ENCODE results near the gene SH3RF3.

The SH3RF3 gene

DNA sequence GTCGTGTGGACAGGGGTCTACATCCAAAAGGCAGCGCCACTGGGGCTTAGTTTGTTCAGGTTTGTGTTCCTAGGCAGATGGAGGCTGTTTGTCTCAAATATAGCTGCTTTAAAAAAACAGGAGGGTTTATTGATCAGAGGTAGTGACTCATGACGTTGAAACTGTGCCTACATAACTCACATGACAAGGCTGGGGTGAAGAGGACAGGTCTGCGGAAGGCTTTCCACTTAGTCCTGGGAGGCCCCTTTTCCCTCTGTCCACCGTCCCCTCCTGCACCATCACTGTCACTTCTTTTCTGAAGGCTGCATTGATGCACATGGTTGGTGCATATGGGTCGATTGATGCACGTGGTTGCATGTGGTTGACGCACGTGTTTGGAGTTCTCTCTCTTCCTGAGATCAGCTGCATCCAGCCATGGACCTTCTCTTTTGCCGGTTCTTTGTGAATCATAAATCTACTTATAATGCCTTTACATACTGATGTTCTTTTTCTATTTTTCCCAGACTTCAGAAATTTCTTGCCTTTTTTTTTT lies 10.9 kb downstream of the SH3RF3 start:
- no peak for DNase-seq

DNA sequence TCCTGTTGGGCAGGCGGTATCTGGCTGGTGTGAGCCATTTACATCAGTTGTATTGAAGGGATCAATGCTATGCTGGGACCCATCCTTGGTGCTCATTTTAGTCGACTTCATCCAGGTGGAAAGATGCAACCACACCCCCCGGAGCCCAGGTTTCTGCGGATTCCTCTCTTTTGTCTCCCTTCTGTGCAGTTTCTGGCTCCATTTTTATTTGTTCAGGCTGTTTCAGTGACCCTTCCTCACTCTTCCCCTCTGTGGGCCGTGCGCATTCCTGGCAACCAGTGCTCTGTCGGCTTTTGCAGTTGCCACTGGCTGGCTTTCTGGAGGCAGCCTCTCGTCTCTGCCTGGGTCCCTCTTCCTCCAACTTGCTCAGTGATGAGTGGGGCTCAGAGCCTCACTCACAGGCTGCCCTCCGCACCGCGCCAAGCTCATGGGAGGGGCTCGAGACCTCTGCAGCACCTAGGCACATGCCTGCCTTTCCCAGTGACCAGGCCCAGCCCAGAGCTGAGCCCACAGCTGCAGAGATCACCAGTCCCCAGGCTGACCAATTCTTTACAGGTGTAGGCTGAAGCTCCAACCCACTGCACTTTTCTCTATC lies 12.1 kb downstream of the SH3RF3 start:
- DNase-seq = no peak

DNA sequence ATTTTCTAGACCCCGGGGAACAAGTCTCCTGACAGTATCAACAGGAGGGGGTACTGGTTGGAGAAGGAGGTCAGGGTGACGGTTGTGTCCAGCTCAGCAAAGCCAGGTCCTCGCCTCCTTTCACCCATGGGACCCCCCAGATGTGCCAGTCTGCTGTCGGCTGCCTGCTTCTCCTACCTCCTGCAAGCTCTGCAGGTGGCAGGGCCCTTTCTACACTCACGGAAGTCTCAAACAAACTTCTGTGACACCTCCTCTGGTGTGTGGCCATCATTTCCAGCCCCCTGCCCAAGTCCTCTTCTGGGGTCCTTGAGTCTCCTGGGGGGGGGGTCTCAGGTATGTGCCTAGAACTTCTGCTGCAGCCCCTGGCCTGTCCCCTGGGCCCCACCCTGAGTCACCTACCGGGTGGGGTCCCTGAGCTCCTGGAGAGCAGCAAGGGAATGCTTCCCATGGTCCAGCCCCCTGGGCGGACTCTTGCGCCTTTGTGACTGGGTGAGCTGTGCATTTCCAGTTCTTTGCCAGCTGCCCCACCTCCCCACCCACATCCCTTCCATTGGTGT lies 12.8 kb downstream of the SH3RF3 start:
- no peak for DNase-seq

DNA sequence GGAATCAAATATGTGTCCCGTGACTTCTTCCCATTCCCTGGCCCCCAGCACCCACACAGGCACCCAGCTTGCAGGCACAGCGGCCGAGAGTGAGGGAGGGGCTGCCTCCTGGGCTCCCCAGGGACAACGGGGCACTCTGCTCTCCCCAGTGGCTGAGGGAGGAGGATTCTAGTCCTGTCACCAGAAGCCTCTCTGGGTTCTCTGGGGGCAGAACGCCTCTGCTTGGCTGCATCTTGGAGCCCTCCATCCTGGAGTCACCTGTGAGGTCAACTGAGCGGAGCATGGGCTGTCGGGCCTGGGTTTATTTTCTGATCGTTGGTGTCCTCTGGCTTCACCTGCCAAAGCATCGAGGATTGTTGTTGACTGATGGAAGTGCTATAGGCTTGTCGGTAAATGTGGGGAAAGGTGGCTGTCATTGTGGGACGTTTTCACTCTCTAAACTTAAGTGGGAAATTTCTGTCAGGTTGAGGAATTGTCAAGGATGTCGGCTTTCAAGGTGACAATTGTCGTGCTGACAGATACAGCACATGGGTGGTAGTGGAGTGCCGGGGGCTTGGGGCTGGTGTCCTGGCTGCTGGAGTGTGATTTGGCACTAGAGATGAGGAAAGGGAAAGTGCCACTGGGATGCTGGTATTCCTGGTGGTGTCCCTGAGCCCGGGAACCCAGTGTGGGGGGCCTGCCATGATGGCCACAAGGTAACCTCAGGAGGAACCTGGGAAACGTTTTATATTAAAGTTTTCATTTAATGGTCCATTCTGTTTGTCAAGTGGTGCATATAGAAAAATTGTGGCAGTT lies 13.6 kb downstream of the SH3RF3 start:
- no peak for DNase-seq

DNA sequence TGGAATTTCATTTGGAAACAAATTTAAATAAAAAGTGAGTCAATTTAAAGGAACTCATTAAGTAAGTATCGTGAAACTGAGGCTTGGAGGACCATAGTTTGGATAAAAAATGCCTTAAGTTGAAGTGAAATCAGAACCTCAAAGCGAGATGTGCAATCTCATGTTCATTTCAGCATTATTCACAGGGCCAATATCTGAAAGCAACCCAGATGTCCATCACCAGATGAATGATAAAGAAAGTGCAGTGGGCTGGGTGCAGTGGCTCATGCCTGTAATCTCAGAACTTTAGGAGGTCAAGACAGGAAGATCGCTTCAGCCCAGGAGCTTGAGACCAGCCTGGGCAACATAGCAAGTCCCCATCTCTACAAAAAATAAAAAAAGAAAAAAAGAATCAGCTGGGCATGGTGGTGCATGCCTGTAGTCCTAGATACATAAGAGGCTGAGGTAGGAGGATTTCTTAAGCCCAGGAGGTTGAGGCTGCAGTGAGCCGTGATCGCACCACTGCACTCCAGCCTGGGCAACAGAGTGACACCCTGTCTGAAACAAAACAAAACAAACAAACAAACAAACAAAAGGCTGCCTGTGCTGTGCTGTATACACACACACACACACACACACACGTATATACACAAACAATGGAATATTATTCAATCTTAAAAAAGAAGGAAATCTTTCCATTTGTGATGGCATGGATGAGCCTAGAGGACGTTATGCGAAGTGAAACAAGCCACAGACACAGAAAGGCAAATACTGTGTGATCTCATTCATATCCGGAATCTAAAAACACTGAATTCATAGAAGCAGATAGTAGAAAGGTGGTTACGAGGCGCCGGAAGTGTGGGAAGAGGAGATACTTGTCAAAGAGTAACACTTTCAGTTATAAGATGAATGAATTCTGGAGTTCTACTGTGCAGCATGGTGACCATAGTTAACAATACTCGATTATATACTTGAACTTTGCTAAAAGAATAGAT lies 14.5 kb downstream of the SH3RF3 start:
- peak; percentile 50 for DNase-seq

DNA sequence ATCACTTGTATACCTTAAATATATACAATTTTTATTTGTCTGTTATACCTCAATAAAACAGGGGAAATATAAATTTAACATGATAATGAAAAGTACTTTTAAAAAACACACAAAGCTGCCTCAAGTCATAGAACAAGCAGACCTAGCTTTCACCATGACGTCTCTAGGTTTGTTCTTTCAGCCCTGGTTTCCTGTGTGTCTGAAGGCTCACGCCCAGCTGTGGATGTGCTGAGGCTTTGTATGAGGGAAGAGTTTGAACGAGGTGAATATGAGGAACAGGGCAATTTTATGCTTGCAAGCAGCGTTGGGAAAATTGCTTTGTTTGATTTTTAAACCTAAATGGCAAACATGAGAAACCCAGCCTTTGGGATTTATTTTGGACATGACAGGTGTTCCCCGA lies 15.3 kb downstream of the SH3RF3 start:
- peak; percentile 51 for DNase-seq

DNA sequence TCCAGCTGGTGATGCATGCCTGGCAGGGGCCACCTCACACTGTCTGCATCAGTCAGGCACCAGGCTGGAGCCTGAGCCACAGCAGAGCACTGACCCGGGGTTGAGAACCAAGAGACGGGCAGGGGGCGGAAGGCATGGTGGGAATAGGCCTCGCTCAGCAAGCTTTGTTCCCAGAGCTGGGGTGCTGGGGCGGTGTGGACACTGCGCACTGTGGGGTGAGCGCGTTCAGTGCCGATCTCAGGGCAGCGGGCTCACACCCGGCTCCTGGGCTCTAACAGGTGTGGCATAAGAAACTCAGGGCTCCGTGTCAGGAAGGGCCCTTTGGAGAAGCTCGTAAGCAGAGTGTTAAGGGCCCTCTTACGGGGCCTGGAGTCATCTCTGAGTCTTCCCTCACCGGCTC lies 15.7 kb downstream of the SH3RF3 start:
- DNase-seq = peak; percentile 19

DNA sequence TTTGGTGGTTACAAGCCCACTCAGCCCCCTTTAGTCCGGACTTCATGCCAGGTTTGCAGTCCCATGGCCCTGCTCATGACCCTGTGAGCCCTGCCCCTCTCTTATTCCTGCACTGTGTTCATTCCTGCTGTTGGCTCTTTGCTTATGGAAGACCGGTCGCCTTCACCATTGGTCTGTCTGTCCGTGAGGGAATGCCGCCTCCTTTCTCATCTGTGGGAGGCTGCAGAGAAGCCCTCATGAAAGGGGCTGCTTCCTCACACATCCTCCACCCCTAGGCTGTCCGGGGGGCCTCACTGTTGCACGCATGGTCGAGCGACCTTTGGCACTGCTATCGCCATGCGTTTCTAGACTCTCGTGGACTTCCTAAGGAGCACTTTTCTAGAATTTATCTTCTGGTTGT lies 16.3 kb downstream of the SH3RF3 start:
- no peak for DNase-seq

DNA sequence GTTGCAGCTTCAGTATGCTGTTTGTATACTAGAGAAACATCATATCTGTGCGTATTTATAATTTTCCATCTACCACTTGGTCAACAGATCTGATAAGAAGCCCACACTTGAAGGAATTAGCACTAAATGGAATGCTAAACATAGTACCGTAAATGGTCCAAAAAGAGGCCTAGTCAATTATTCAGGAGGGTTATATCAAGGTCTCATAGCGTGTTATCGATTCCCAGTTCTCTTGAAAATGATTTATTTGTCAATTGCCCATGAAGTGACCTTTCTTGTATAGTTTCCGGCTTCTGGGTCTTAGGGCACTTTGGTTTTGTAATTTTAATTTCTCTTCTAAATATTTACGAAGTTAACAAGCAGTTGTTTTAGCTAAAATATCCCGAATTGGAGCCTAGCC lies 18.4 kb downstream of the SH3RF3 start:
- no peak for DNase-seq

DNA sequence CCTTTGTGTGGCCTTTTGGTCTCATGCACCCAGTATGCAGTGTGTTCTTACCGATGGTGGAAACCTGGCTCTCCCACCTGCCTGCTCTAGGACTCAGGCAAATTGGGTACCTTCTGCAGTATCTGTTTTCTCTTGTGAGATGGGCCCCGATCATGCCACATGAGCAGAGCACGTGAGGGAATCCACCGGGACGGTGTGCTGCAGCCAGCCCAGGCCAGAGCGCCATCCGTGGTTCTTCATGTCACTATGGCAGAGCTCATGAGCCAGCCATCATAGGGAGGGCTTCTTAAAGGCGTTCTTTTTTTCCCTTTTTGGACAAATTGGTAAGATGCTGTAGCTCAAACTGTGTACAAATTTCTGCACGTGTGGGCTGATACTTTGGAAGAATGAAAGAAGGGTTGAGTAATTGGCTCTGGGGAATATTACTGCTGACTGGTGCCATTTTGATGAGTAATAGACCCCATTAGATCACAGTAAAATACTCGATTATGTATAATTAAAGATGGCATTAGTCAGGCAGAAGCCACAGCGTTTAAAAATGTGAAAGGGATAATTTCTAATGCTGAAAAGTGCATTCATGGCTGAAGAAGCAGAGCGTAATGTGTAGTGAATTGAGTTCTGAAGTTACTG lies 19.2 kb downstream of the SH3RF3 start:
- no peak for DNase-seq

DNA sequence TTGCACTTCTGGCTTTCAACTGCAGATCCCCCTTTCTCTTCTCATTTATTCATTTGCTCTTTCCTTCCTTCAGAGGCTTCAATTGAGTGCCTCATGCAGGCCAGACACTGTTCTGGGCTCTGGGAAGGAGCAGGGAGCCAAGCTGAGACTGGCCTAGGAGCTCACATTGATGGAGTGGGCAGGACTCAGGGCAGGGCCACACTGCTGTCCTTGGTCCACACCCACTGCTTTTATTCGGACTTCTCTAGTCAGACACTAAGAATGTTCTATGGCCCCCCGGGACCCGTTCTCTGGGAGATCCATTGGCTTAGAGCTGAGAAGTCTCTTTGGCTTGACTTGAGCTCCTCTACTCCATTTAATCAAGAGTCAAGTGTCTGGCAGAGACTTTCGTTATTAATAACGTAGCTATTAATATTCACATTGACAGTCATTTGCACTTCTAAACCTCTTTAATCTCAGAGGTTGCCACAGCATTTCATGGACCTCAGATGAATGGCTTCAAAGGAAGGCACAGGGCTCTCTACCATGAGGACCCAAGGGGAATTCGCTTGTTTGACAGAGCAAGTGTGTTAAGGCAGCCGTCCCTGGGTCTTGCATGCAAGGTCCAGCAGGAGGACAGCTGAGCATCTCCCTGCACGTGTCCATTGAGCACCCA lies 20.1 kb downstream of the SH3RF3 start:
- no peak for DNase-seq

DNA sequence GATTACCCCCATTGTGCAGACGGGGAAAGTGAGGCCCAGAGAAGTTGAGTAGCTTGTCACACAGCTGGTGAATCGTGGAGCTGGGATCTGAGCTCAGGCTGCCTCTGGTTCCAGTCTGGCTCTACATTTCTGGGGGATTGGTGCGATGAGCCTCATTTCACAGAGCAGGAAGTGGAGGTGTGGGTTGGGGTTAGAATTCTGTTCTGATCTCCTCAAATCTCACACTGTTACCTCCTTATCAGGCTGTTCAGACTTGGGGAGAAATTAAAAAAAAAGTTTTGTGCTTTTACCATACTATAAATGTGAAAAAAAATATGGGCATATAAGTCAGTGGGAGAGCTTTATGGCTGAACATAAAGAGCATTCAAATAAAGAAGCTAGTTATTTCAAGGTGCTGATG lies 21.6 kb downstream of the SH3RF3 start:
- DNase-seq = no peak

DNA sequence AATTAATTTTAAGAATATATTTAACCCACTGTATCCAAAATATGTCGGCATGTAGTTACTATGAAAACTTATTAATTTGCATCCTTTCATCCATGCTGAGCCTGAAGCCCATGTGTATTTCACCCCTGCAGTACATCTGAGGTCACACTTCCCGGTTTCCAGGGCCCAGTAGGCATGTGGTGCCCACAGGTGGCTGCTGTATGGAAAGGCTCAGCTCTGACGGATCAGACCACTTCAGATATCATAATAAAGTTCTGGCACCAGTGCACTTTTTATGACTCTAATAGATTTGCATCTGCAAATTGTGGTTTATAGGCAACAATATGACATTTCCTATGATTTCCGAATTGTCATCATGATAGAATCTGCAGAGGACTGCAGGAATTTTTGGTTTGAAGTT lies 22.5 kb downstream of the SH3RF3 start:
- DNase-seq = no peak

DNA sequence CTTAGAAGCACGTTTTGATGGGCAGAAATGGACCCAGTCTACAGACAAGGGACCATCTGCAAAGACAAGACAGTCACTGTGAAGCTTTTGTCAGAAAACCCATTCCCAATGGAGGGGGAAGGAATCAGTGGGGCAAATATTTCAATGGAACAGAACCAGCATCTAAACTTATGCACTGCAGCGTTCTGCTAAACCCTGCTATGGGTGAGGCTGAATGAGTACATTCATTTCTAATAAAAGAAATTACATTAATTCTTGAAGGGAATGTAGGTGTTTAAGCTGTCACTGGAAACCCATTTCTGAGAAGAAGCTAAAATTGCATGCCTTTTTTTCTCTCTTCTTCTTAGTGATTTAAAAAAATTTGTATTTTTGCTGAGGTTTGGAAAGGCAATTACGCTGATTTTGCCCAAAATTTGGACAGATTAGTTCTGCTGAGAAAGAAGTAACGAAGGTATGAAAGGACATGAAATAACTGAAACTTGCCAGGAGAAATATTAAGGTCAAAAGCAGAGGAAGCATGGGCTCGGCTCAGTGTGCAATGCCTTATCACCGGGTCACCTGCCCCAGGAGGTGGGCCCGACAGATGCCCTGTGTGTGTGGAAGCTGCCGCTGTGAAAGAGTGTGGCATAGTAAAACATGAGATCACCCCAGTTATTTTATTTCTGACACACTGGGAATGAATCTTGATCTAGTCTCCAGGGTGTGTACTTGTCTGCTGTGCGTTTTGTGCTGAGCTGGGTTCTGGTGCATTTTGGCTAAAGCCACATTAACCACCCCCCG lies 24.2 kb downstream of the SH3RF3 start:
- no peak for DNase-seq

DNA sequence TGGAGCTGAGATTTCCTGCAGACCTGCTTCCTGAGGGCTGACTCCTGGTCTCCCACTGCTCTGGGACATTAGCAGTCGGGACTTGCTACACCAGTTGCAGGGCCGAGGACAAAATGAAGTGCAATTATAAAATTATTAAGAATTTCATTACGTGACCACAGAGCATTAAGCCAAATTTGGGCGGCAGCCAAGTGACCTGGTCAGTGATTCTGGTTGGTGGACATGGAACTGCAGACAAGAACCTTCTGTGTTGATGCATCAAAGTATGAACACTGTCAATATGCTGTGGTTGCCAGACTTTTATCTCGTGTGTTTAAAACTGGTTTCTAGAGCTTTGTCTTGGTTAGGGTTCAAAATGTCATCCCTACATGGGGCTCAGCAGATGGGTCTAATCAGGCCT lies 24.8 kb downstream of the SH3RF3 start:
- DNase-seq = no peak

DNA sequence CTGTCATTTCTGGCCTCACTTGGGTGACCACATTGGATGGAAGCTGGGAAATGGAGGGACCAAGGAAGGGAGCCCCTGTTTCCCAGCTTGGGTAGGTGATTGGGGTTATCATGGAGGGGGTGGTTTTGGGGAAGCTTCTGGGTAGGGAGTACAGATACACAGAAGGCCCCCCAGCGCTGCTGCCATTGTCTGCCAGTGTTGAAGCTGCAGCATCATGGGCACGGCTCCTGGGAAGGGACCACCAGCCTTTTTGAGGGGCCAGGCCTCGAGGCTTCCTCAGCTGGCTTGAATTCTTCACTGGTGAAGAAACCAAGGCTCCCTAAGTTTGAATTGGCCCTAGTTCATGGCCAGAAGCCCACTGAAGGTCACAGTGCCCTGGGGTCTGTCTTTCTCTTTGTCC lies 25.2 kb downstream of the SH3RF3 start:
- DNase-seq = no peak

DNA sequence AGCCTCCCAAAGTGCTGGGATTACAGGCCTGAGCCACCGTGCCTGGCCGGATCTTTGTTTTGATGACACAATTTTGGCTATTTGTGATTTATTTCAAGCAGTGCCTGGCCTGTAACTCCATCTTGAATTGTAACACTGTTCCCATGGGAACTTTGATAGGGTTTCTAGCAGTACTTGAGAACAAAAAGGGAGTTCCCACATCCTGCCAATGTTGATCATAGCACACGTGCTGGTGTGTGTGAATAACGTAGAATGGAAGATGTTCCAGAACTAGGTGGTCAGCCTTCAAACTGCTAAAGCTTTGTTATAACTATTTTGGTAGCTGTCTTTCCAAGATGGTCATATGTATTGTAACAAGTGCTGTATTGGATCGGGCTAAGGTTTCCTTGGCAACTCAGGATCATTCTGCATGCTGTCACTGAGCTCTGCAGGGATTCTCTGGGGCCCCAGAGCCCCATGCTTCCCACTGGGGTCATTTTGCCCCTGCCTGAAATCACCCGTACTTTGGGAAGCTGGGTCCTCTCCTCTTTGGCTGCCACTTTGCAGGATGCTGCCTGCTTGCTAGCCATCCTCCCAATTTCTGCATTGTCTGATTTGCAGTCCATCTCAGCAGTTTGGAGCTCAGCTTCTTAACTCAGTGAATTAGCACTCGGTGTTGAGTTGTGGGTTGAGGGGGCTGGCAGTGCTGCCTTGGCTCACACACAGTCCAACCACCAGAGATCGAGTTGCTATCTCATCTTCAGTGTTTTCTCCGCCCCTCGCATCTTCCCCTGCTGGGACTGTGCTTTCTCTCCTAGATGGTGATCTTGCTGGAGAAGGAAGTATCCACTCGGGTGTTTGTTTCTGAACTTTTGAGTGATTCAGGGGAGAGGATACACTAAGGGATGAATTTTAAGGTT lies 26.8 kb downstream of the SH3RF3 start:
- DNase-seq = no peak

DNA sequence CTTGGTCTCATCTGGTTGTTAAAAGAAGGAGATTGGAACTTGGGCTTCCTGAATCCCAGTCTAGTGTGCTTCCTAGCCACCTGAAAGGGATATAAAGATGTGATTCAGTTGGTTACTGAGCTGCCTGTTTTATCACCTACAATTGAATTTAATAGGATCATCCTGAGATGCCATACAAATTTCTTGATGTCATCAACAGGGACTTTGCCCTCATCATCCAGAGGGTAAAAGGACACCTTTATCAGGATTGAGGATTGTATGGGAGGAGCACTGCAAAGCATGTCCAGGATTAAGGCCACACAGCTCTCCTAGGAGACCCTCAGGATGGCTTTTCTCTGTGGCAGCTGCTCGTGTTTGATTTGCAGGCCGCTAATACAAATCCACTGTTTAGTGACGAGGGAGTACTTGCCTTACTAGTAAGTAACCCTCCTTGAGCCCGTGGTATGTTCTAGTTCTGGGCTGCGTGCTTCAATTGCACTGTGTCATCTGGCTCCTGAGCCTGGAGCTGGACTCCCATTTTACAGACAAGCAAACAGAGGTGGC lies 28.6 kb downstream of the SH3RF3 start:
- no peak for DNase-seq

DNA sequence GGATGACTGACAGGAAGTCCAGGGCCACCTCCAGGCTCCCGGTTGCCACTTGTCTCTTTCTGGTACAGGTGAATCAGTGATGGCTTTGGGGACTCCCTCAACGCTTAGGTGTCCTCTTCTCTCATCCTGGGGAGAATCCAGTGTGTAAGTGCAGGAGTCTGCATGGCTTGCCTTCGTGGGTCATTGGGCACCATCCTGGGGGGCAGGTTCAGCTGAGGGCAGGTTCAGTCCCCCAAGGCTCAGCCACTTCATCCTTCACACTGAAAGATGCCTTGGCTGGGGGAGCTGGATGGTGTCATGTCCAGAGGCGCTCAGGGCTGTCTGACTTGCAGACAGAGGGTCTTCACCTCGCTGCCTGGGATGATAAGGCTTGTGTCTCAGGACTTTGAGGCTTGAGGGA lies 29.2 kb downstream of the SH3RF3 start:
- DNase-seq = no peak

DNA sequence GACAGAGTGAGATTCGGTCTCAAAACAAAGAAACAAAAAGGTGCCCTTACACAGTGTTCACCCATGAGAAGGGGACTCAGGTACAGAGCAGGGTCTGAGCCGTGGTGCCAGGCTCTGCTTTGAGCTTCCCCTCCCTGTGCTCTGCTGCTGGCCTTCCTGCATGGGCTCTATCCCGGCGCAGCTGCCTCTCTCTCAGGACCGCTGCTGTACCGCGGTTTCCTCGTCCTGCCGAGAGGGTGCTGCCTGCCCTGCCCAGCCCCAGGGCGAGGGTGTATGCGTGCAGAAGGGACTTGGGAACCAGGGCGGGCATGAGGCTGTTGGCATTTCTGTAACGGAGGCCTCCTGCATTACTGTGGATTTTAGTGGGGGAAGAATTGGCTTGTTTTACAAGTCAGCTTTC lies 30.1 kb downstream of the SH3RF3 start:
- DNase-seq = no peak

Data from activated CD4-positive, alpha-beta T cell treated with anti-CD3 and anti-CD28 coated beads, Interleukin-2, amount 50 U/mL, for 1 hour (primary cell).